Panc1 (cell line): ENCODE measurements around the gene NEU1. TPM values are rescaled to one million over a fixed set of nuclear protein-coding genes. Genes with fewer than 3 reads are reported as not detected.

Source experiments
- ATAC-seq: fragments of 200-7000 bp; cut with Tn5 transposase; 2 replicates; pipeline ENCODE4 v1.9.1; 2020; ENCODE audit warnings: mild to moderate bottlenecking, moderate library complexity
- BruUV-seq: library from RNA; stranded (reverse); fragments of 400-500 nt; replicated peaks from 2 replicates; lab custom pipeline; 2021; lab: Mats Ljungman, UMichigan
- CTCF ChIA-PET: fragments of 300-600 bp; sonication (Branson Sonifier 250); formaldehyde crosslinking; loops from one replicate; lab custom pipeline; 2022; ENCODE audit warnings: antibody characterized with exemption; lab: Charles Lee
- POLR2A ChIA-PET: fragments of 300-600 bp; sonication (Branson Sonifier 250); formaldehyde crosslinking; loops from one replicate; lab custom pipeline; 2022; ENCODE audit warnings: antibody characterized with exemption; lab: Charles Lee
- DNase-seq: peaks from one replicate; pipeline ENCODE4 v3.0.0-alpha.2; 2010; ENCODE audit warnings: low read depth, low spot score
- H3K27ac ChIP-seq: 2 replicates; pipeline ENCODE4 v1.5.1; 2011; ENCODE audit warnings: mild to moderate bottlenecking, low read length, inconsistent platforms
- H3K27me3 ChIP-seq: fragments of 200-500 bp; sonication (Bioruptor generic); 2 replicates; pipeline ENCODE4 v1.6.0; 2014; ENCODE audit warnings: low read length, inconsistent platforms; ENCODE audit not compliant: control insufficient read depth, insufficient read depth
- H3K36me3 ChIP-seq: fragments of 200-500 bp; sonication (Bioruptor generic); 2 replicates; pipeline ENCODE4 v1.5.1; 2014; ENCODE audit warnings: inconsistent platforms, mild to moderate bottlenecking, low read length, moderate library complexity; ENCODE audit not compliant: control insufficient read depth, insufficient read depth
- H3K4me1 ChIP-seq: 2 replicates; pipeline ENCODE4 v1.5.1; 2011; ENCODE audit warnings: inconsistent platforms, mild to moderate bottlenecking, low read length, moderate library complexity; ENCODE audit not compliant: control insufficient read depth, insufficient read depth
- H3K4me3 ChIP-seq, 2 experiments: 2 replicates each; pipeline ENCODE4 v1.5.1; 2011 to 2012; ENCODE audit warnings: low read depth in 2 of 2, low read length in 2 of 2, mild to moderate bottlenecking in 2 of 2, inconsistent platforms in 1 of 2, moderate library complexity in 1 of 2
- H3K9me3 ChIP-seq: fragments of 200-500 bp; sonication (Bioruptor generic); 2 replicates; pipeline ENCODE4 v1.5.1; 2014; ENCODE audit warnings: low read depth, mild to moderate bottlenecking, inconsistent platforms, low read length, moderate library complexity; ENCODE audit not compliant: control insufficient read depth, insufficient read depth
- POLR2AphosphoS5 ChIP-seq: IDR thresholded peaks from 2 replicates; pipeline ENCODE4 v1.6.1; 2012; ENCODE audit warnings: mild to moderate bottlenecking, low read depth, low read length, moderate library complexity
- SIN3A ChIP-seq: IDR thresholded peaks from 2 replicates; pipeline ENCODE4 v1.6.1; 2012; ENCODE audit warnings: low read depth, mild to moderate bottlenecking, low read length, moderate library complexity, borderline replicate concordance; ENCODE audit not compliant: insufficient read depth
- TCF7L2 ChIP-seq: IDR thresholded peaks from 2 replicates; pipeline ENCODE4 v1.6.1; 2011; ENCODE audit warnings: mild to moderate bottlenecking, low read depth, low read length, inconsistent platforms
- in situ Hi-C: cut with HindIII; loops from 2 replicates; pipeline ENCODE4 v1.10.0; 2016; ENCODE audit warnings: low sequenced_read_pairs, low pct_unique_long_range_greater_than_20kb
- intact Hi-C: fragments of 100-400 bp; cut with micrococcal nuclease; formaldehyde crosslinking; loops from one replicate; pipeline ENCODE4 v1.10.0; 2022; ENCODE audit not compliant: unreplicated experiment
- total RNA-seq: library from RNA; stranded (reverse); gene quantifications from one replicate; pipeline ENCODE4 v1.2.1, GENCODE V29; 2021; ENCODE audit not compliant: unreplicated experiment
- TF ChIP-seq, protein P1 (sequence below): fragments of 450-650 bp; IDR thresholded peaks from 2 replicates; pipeline ENCODE4 v1.5.1; 2017; ENCODE audit warnings: mild to moderate bottlenecking
- TF ChIP-seq, protein P2 (sequence below), 2 experiments: IDR thresholded peaks; 2 replicates each; pipeline ENCODE4 v1.6.1; 2011 to 2012; ENCODE audit warnings: low read depth in 2 of 2, control low read depth in 1 of 2, low read length in 1 of 2, mild to moderate bottlenecking in 1 of 2, moderate library complexity in 1 of 2; ENCODE audit not compliant: insufficient read depth in 1 of 2

Gene NEU1
- total RNA-seq, 1 experiment from 2014 or later: 111 TPM

DNA sequence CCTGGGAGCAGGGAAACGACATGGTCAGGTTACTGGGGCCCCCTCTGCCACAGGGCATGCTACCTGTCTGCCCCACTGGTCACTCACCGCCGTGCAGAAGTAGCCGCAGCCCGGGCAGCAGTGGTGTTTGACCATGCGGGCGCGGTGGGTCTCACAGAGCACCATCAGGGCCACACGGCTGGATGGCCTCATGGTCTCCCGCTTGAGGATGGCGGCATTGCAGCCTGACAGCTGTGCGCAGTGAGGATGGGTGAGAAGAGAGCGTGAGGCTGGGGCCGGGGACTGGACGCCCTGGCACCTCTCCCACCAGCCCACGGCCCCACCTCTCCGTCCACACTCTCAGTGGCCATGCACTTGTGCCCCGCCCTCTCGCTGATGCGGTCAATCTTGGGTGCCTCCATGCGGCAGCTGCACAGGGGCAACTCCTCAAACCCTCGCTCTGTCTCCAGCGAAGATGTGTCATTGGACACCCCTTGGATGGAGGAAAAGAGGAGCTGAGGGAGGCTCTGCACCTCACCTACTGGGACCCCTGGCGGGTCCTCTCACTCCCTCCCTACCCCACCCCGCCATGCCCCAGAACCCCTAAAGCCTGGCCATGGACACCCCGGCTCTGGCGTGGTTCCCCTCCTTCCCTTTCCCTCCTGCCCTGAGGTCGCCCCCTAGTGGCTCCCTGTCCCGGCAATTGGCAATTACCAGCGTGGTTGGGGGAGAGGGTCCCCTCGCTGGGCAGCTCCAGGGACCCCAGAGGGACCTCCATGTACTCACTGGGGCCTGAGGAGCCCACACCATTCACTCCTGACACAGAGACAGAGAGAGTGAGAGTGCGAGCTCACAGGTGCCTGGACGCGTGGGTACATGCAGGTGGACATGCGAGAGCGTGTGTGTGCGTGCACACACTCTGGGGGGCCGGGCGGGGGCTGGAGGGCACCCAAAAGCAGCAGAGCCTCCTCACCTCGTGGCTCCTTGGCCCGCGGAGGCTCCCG is 25.9 kb upstream of the NEU1 start:
- ATAC-seq (peak; percentile 49; the same call in 1 of the 2 replicates), DNase-seq (no peak)
- H3K9me3 ChIP-seq: no peaks in the 10 kb centered on the region
- CTCF ChIA-PET: interaction anchor here (0.7 kb wide), 1 partner anchor 10 kb away, joined by 3 read pairs; no protein-coding TSS in a partner anchor
- intact Hi-C loops: no loop called here
- in situ Hi-C loops: no loop called here
- POLR2A ChIA-PET: no interaction called here
- BruUV-seq: no TSS peak
- H3K4me1 ChIP-seq: no peaks in the 10 kb centered on the region
- TF ChIP-seq POLR2AphosphoS5: no peak
- TF ChIP-seq TCF7L2: no peak
- no peak for TF ChIP-seq SIN3A
- TF ChIP-seq, protein P1, sequence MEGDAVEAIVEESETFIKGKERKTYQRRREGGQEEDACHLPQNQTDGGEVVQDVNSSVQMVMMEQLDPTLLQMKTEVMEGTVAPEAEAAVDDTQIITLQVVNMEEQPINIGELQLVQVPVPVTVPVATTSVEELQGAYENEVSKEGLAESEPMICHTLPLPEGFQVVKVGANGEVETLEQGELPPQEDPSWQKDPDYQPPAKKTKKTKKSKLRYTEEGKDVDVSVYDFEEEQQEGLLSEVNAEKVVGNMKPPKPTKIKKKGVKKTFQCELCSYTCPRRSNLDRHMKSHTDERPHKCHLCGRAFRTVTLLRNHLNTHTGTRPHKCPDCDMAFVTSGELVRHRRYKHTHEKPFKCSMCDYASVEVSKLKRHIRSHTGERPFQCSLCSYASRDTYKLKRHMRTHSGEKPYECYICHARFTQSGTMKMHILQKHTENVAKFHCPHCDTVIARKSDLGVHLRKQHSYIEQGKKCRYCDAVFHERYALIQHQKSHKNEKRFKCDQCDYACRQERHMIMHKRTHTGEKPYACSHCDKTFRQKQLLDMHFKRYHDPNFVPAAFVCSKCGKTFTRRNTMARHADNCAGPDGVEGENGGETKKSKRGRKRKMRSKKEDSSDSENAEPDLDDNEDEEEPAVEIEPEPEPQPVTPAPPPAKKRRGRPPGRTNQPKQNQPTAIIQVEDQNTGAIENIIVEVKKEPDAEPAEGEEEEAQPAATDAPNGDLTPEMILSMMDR: peak; percentile 95
- no peaks in the 10 kb centered on the region for H3K27me3 ChIP-seq
- H3K36me3 ChIP-seq: no peaks in the 10 kb centered on the region; the same call in none of the 2 replicates
- H3K27ac ChIP-seq: no peak overlapping the region
- H3K4me3 ChIP-seq: no peak overlapping the region

DNA sequence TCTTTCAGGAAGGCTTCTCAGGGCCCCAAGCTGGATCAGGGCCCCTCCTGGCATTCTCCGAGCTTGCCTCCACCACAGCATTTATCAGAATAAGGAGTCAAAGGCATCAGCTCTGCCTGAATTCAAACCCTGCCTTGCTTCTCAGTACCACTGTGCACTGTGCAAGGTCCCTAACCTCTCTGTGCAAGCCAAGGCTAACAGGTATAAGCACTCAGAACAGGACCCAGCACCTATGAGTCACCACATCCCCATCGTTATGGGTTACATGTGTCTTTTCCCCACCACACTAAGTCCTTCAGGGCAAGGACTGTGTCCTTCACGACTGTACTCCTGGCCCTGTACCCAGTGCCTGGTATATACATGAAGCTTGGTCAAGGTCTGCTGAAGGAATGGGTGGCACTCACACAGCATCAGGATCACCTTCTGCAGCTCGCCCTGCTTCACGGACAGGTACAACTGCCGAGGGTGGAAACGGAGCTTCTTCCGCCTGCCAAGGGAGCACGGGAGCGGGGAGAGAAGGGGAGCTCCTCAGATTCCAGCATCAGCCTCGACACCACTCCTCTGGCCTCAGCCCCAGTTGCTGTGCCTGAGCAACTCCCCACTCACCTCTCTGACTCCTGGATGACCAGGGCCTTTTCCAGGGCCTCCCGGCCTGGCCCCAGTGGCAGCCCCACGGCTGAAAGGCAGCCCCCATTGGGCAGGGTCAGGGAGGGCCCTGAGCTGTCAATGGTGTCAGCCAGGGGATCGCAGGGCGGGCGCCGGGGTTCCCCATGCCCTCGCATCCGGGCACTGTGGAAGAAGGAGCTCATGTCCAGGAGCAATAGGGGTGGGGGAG is 24.8 kb upstream of the NEU1 start:
- POLR2A ChIA-PET: interaction anchor here (0.6 kb wide), 1 partner anchor 10 kb away, joined by 16 read pairs; the partner anchor contains the start of gene EHMT2
- TF ChIP-seq SIN3A (no peak), POLR2AphosphoS5 (no peak)

DNA sequence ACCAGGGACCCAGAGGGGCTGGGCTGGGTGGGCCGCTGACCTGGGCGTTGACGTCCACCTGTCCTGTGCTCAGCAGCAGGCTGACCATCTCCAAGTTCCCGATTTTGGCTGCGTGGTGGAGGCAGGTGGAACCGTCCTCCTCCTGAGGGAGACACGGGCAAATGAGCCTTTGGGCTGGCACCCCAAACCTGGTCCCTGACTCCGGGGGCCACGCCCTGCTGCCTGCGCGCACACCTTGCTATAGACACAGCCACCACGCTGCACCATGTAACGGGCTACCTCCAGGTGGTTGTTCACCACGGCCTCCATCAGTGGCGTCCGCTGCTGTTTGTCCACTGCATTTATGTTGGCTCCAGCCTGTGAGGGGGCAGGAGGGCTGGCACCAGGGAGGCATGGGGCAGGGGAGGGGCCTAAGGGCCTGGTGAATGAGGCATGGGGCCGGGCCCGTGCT is 23.9 kb upstream of the NEU1 start:
- H3K36me3 ChIP-seq: no peaks in the 10 kb centered on the region; the same call in none of the 2 replicates
- no peak overlapping the region for H3K27ac ChIP-seq
- intact Hi-C loops (no loop called here), in situ Hi-C loops (no loop called here)
- BruUV-seq: no TSS peak
- ATAC-seq (no peak), DNase-seq (no peak)
- ChIA-PET CTCF (no interaction called here), POLR2A (no interaction called here)
- H3K4me1 ChIP-seq: no peaks in the 10 kb centered on the region
- H3K9me3 ChIP-seq: no peaks in the 10 kb centered on the region
- H3K27me3 ChIP-seq: no peaks in the 10 kb centered on the region
- TF ChIP-seq POLR2AphosphoS5: no peak
- TF ChIP-seq SIN3A: no peak
- TF ChIP-seq TCF7L2: no peak
- TF ChIP-seq, protein P2, sequence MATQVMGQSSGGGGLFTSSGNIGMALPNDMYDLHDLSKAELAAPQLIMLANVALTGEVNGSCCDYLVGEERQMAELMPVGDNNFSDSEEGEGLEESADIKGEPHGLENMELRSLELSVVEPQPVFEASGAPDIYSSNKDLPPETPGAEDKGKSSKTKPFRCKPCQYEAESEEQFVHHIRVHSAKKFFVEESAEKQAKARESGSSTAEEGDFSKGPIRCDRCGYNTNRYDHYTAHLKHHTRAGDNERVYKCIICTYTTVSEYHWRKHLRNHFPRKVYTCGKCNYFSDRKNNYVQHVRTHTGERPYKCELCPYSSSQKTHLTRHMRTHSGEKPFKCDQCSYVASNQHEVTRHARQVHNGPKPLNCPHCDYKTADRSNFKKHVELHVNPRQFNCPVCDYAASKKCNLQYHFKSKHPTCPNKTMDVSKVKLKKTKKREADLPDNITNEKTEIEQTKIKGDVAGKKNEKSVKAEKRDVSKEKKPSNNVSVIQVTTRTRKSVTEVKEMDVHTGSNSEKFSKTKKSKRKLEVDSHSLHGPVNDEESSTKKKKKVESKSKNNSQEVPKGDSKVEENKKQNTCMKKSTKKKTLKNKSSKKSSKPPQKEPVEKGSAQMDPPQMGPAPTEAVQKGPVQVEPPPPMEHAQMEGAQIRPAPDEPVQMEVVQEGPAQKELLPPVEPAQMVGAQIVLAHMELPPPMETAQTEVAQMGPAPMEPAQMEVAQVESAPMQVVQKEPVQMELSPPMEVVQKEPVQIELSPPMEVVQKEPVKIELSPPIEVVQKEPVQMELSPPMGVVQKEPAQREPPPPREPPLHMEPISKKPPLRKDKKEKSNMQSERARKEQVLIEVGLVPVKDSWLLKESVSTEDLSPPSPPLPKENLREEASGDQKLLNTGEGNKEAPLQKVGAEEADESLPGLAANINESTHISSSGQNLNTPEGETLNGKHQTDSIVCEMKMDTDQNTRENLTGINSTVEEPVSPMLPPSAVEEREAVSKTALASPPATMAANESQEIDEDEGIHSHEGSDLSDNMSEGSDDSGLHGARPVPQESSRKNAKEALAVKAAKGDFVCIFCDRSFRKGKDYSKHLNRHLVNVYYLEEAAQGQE (IDR thresholded peaks at IDR 0.05; ENCODE audit: insufficient read depth in 1 of 2, low read depth in 2 of 2, low read length in 1 of 2): no peak
- TF ChIP-seq, protein P1: no peak
- no peak overlapping the region for H3K4me3 ChIP-seq

More for the DNA sequence above, 24.8 kb upstream of the NEU1 start:
- intact Hi-C loops: no loop called here
- DNase-seq: no peak
- no peak for ATAC-seq
- in situ Hi-C loops: no loop called here
- no peak overlapping the region for H3K27ac ChIP-seq
- no peaks in the 10 kb centered on the region for H3K4me1 ChIP-seq
- BruUV-seq: no TSS peak
- CTCF ChIA-PET: interaction anchor here (0.6 kb wide), 2 partner anchors 10 to 60 kb away, joined by 3 read pairs; partner anchors contain the start of genes EHMT2 and HSPA1B
- no peak overlapping the region for H3K4me3 ChIP-seq
- no peaks in the 10 kb centered on the region for H3K27me3 ChIP-seq
- H3K36me3 ChIP-seq: no peaks in the 10 kb centered on the region; the same call in none of the 2 replicates
- H3K9me3 ChIP-seq: no peaks in the 10 kb centered on the region
